Inflammatory macrophage (primary cell): ENCODE results near the gene BSN.

Experiments used
- DNase-seq, 2 donors: peaks; one replicate each; pipeline ENCODE4 v3.0.0-alpha.2; 2020 to 2022

The BSN gene

DNA sequence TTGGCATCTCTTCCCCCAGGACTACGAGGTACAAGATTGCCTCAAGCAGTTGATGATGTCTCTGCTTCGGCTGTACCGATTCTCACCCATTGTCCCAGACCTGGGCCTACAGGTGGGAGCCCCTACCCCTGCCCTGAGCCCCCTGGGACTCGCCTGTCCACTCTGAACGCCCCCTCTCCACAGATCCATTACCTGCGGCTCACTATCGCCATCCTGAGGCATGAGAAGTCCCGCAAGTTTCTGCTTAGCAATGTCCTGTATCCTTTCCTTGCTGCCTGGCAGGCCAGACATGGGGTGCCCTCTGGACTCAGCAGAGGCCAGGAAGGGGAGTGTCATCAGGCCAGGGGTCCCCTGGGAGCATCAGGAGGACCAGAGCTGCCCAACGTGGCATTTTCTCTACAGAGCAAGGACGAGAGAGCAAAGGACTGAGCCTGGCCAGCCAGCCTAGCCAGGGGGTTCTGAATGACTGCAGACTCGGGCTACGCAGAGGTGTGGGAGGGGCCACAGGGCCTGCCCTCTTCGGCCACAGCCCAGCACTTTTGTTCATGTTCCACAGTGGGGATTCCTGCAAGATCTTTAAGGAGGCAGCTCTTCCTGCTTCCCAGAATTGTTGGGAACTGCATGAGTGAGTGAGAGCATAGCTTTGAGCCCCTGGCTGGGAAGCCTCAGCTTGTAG is 146.3 kb downstream of the BSN start:
- no peak for DNase-seq

DNA sequence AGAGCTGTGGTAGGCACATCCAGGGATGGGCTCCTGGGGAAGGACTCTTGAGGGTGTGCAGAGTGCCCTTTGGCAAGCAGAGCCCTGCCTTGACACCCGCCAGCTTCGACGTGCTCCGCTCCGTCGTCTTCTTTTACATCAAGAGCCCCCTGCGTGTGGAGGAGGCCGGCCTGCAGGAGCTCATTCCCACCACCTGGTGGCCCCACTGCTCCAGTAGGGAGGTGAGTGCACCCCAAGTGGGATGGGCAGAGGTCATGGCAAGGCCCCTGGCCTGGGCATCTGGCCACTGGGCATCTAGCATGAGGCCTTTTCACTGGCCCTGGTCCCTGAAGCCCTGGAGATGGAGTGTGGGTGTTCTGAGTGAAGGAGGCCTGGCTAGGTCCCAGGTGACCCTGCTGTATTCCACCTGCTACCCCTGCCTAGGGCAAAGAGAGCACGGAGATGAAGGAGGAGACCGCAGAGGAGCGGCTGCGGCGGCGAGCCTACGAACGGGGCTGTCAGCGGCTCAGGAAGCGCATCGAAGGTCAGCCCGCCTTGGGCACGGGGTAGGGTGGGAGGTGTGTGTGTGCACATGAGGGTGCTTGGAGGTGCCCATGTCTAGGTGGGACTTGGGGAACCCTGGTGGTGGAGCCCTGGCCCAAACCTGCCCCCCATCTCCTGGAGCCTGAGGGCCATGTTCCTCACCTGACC is 147.3 kb downstream of the BSN start:
- DNase-seq: no peak

DNA sequence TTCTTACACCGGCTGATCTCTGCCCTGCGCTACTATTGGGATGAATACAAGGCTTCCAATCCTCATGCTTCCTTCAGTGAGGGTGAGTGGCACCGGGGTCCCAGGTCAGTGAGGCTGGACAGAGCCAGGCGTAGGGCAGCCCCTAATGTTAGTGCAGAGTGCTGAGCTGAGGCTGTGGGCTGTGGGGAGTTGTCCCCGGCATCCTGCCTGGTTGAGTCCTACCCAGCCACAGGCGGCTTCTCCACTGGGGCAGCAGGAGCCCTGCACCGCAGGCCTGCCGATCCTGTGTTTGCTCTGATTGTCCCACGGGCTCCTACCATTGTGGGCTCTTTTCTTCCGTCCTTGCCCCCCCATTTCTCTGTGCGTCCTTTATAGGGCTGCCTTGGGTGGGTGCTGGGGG is 148.4 kb downstream of the BSN start:
- DNase-seq: no peak

DNA sequence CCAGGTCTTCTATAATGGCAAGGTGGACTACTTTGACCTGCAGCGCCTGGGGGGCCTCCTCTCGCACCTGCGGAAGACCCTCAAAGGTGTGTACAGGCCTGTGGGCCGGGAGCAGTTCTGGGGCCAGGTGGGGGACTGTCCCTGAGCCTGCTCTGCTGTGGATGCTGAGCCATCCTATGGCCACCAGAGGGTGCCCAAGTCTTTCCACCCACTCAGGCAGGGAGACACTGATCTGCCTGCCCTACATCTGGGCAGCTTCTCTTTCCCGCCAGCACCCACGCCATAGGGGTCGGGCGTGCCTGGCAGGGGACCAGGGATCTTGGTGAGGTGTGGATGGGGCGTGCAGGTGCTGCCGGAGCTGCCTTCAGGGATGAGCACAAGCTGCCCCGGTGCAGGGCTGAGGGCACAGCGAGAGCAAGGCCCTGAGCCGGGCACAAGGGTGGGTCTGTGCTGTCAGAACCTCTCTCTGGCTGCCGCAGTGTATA is 149.2 kb downstream of the BSN start:
- DNase-seq: peak; percentile 62 to 74

DNA sequence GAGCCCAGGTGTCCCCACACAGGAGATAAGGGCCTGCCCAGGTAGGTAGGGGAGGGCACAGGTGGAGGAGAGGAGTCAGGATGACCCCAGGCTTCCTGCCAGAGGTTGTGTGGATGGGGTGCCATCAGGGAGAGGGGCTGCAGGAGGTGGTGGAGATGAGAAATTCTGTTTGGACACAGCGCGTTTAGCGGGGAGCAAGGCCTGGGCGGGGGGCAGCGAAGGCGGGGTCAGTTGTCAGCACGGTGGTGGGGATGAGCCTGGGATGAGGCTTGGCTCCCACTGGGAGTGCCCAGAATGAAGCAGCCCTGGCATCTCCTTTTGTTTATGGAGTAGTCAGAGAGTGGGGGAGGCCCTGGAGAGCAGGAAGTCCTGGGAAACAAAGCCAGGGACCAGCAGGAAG is 149.7 kb downstream of the BSN start:
- DNase-seq: no peak

DNA sequence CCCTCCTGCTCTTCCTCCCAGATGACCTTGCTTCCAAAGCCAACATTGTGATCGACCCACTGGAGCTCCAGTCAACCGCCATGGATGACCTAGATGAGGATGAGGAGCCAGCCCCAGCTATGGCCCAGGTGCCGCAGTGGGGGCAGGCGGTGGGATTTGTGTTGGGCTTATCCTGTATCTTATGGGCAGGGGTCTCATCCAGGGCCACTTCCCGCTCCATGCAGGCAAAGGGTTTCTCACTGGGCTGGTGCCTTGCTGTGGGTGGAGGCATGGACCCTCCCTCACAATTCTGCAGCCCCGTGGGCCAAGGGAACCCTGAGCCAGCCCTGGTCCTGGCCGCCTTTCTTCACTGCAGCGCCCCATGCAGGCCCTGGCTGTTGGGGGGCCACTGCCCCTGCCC is 150.4 kb downstream of the BSN start:
- no peak for DNase-seq

DNA sequence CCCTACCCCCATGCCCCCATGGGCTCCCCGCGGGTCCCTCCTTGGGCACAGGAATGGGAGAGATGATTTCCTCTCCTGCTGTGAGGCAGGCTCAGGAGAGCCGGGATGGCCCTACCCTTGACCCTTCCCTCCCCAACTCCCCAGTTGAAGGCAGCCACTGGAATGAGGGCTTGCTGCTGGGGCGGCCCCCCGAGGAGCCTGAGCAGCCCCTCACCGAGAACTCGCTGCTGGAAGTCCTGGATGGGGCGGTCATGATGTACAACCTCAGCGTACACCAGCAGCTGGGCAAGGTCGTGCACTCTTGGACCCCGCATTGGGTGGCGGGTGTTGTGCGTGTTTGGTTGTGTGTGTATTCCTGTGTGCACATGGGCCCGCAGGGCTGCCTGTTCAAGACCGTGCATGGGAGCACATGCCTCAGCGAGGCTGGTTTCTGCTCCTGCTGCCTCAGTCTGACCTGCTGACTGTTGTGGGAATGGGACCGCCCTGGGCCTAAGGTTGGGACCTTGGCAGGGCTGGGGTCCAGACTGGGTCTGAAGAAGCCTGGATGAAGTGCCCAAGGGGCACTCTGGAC is 151.2 kb downstream of the BSN start:
- no peak for DNase-seq

DNA sequence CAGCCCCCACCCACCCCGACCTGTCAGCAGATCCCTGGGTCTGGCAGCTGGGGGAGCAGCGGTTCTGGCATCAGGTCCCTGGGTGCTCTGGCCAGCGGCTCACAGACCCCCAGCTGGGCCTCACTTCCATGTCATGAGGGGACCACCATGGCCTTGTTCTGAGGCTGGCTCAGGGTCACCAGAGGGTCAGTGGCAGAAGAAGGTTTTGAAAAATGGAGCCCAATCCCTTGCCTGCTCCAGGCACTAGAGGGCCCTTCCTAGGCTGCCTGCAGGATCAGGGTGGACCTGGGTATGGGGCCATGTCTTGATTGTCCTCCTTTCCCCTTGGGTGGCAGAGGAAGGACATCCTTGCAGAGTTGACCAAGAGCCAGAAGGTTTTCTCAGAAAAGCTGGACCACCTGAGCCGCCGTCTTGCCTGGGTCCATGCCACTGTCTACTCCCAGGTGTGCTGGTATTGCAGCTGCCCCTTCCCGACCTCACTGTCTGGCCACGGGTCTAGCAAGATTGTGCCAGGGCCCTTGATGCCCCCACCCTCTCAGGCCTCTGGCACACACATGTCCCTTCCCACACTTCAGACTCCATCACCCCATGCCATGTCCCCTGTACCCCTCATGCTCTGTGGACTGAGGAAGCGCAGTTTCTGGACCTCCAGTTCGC is 152.3 kb downstream of the BSN start:
- DNase-seq: no peak

DNA sequence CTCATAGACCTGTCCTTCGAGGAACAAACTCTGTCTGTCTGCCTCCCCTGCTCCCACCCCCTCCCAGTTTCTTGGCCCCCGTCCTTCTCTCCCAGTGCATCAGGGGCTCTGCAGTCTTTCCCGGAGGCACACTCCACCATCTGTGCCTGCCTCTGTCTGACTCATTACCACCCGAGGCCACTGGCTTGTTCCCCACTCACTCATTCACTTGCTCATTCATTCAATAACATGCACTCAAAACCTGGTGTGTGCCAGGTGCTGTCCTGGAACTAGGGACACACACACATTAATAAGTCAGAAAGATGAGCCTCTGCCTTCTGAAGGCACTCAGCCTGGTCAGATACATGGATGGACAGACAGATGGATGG is 152.8 kb downstream of the BSN start:
- no peak for DNase-seq

DNA sequence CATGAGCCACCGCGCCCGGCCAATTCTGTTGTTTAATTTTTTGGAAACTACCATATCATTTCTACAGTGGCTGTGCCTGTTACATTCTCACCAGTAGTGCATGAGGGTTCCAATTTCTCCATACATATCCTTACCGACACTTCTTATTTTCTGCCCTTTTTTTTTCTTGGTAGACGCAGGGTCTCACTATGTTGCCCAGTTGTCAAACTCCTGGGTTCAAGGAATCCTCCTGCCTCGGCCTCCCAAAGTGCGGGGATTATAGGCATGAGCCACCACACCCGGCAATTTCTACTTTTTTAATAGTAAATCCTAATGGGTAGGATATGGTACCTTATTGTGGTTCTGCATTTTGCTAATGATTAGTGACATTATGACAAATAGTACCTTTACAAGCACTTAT is 155.6 kb downstream of the BSN start:
- DNase-seq: no peak

DNA sequence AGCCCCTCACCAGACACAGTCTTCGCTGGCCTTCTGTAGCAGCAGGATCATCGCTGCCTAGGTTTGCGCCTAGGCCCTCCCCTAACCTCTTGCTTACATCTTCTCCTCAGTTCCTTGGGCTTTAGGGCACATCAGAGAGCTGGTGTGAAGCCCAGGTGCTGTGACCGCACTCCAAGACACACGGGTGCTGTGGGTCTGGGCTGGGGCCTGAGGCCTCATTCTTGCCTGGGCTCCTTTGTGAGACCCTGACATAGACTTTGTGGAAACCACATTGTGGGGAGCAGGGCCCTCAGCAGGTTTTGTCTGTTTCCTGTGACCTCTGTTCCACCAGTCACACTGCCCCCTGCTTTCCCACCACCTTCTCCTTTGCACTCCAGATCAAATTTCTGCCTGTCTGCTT is 157.2 kb downstream of the BSN start:
- DNase-seq: no peak

DNA sequence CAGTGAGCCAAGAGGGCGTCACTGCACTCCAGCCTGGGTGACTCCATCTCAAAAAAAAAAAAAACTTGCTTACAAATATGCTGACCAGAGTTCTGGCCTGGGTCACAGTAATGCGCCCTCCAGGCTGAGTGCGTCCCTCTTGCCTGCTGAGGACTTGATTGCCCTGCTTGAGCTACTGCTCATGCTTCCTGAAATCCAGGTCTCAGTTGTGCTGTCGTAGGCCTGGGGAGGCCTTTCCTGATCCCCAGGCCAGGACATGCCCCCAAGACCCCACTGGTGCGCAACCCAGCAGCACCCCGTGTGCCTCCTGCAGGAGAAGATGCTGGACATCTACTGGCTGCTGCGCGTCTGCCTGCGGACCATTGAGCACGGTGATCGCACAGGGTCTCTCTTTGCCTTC is 157.9 kb downstream of the BSN start:
- DNase-seq: no peak

DNA sequence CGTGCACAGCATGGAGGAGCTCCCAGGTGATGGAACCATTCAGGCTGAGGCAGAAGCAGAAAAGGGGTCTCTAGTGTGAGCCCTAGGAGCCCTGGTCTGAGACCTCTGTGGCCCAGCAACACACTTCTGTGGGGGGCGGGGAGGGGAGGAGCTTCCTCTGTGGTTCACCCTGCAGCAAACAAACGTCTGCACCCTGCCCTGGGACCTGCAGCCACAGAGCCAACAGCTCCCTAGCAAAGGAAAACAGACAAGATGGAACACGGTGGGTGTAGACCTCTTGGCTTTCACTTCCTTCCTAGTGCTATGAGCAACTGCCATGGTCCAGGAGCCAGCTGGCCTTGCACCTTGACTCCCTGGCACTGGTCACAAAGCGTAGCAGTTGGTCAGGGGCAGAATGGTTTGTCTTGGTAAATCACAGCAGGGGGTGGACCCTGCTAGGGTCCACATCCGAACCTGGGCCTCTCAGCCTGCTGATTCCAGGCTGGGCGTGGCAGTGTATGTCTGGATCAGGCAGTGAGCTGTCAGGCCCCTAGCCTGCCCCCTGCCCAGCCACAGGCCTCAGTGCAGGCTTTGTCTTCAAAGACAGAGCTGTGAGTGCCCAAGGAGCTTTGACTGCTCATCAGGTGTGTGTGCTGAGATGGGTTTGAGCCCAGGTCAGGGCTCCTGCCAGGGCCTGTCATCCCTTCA is 158.5 kb downstream of the BSN start:
- DNase-seq: no peak

DNA sequence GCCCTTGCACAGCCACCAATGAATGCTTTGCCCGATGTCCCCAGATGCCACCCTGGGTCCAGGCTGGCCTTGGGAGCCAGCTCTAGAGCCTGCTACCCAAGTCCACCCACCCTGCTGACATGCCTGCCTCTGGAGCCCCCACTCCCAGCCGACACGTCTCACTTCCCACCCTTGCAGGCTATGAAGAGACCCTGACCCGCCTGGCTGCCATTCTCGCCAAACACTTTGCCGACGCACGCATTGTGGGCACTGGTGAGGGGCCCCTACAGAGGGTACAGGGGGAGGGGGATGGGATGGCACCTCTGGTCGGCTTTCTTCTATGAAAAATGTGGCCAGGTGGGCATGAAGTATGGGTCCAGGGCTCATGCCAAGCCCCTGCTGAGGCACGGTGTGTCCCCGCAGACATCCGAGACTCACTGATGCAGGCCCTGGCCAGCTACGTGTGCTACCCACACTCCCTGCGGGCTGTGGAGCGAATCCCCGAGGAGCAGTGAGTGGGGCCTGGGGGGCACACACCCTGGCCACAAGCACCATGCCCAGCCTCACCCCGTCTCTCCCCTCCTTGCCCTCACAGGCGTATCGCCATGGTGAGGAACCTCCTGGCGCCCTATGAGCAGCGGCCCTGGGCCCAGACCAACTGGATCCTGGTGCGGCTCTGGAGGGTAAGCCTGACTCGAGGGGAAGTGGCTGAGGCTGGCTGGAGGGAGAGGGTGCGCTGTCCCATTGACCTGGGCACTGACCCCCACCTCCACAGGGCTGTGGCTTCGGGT is 159.2 kb downstream of the BSN start:
- no peak for DNase-seq

DNA sequence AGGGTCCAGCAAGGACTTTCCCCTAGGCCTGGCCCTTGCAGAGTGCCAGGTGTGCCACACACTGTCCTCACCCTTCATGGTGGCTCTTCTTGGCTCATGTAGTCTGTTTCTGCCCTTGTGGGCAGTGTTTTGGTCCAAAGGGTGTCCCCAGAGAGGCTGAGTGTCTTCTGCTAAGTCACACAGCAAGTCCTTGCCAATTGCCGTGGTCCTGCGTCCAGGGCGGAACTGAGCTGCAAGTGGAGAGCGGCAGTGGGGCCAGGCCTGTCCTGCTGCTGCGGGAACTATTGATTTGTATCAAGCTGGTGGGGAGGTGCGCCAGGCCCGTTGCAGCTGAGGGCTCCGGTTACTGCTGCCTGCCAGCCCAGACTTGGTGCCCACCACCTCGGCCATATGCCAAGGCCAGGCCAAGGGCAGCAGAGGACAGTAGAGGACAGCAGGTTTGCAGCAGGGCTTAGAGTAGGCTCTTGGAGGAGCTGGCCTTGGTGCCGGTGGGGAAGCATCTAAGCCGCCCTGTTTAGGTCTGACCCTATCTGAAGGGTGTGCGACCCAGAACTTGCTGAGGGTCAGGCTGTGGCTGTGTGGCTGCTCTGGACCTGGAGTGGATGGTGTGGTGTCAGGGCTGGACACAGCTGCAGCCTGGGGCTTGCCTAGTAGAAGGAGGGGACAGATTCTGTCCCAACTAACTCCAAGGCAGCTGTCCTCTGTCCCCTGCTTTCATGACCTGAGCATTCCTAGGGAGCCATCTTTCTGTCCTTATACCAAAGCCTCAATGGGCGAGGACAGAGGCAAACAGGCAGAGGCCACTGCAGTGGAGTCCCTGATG is 160.7 kb downstream of the BSN start:
- DNase-seq: no peak

DNA sequence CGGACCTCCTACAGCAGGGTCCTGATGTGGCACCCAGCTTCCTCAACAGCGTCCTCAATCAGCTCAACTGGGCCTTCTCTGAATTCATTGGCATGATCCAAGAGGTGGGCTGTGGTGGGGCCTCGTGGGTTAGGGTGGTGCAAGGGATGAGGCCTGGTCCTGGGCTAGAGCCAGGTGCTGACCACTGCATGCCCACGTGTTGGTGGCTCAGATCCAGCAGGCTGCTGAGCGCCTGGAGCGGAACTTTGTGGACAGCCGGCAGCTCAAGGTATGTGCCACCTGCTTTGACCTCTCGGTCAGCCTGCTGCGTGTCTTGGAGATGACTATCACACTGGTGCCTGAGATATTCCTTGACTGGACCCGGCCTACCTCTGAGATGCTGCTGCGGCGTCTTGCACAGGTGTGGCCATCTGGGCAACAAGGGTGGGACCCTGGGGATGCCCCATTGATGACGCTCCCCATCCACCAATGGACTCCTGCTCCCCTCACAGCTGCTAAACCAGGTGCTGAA is 161.4 kb downstream of the BSN start:
- DNase-seq: no peak

DNA sequence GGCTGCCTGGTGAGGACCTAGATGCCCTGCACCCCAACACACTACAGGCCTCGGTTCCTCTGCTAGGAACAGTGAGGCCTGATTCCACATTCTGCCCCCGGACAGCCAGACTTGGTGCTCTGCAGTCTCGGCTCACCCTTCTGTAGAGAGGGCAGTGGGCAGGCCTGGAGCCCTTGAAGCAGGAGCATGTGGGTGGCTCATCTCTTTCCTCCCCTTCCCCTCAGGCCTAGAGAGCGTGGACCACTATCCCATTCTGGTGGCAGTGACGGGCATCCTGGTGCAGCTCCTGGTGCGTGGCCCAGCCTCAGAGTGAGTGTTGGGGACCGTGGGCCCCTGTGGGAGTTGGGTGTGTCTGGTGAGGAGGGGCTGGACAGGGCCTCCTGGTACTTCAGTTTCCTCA is 161.9 kb downstream of the BSN start:
- DNase-seq: no peak

DNA sequence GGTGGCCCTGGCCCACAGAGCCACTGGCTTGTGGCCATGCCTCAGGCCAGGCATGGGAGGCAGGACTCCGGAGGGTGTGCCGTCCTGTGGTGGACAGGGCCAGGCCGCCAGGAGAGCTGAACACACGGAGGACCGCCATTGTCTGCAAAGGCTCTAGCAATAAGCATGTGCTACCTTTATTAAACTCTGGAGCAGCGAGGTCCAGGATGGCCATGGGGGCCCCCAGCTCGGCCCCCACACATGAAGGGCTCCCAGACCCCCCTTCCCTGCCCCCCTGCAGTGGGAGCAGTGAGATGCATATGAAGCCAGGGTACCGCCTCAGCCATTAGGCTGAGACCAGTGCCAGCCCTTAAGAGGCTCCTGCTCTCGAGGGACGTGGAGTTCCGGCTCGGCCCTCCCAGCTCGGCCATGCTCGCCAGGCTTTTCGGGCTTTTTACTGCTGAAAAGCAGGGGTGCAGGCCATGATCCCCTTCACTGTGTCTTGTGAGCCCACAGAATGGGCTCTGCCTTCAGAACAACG is 162.5 kb downstream of the BSN start:
- no peak for DNase-seq

DNA sequence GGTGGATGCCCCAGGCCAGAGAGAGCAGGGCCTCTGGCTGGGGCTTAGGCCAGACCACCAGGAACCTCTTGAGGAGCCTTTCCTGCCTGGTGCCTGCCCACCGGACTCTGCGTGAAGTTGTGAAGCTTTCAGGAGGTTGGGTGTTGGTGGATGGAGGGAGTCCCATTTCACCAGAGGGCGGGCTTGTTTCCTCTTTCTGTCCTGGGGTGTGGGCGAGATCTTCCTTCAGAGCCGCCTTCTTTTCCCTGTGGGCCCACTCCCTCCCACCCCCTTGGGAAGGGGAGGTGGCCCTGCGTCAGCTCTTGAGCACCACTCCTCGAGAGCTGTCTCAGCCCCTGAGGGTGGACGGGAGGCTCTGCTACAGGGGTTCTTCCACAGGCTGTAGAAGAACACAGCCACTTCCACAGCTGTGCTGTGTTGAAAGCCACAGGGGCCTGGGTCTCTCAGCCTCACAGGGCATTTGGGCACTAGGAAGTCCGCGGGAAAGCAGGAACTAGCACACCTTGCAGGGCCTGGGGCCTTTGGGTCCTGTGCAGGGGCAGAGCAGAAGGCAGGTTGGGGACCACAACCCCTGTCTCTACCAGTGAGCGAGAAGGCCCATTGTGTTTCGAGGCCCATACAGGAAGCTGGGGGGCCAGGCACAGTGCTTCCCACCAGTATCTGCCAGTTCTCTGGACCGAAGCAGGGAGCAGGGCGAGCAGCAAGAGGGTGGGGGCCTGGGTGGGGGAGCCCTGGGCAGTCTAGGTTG is 163.1 kb downstream of the BSN start:
- DNase-seq: no peak
